GM18861 (cell line): Measurements from ENCODE around the gene COX7A2L.
"Not testable (repeated sequence)": the region's sequence is repeated elsewhere in the genome, so short reads cannot be mapped to it uniquely, and the experiment has no call there.

Source experiments
- ATAC-seq: cut with Tn5 transposase; IDR thresholded peaks from one replicate; pipeline ENCODE4 v1.9.1; 2021; ENCODE audit not compliant: unreplicated experiment

COX7A2L gene

DNA sequence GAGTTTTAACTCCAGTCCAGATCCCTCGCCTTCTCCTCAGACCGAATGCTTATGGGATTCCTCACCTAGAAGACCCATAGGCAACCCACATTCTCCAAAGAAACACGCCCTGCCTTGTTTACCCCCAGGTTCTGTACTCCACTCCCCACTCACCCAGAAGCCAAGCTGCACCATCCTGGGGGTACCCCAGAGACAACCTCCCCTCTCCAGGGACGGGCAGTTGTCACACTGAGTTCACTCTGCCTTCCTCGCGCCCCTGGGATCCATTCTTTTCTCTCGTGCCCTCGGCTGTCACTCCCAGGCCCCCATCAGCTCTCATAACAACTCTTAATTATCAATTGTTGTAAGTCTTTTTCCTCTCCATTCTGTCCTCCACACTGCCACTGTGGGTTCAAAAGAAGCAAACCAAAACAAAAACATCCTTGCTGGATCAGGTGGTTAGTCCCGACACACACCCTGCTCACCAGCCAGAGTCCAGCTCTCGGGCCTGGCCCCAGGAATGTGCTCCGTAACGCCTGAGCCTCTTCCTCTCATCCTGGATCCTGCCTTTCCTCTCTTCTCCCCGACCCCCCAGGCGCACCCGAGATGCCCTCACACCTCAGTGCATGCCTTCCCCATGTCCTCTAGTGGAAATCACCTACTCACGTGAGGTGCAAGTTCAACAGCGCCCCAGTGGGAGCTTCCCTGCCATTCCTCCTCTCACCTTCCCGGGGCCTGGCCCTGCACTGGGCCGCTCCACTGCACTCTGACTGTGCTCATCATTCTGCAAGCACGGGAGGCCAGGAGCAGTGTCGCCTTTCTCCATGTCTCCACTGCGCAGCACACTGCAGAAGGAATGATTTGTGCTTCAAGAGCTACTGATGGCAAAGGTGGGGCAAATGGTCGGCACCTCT, 20.7 kb downstream of the COX7A2L start:
- ATAC-seq: no peak

DNA sequence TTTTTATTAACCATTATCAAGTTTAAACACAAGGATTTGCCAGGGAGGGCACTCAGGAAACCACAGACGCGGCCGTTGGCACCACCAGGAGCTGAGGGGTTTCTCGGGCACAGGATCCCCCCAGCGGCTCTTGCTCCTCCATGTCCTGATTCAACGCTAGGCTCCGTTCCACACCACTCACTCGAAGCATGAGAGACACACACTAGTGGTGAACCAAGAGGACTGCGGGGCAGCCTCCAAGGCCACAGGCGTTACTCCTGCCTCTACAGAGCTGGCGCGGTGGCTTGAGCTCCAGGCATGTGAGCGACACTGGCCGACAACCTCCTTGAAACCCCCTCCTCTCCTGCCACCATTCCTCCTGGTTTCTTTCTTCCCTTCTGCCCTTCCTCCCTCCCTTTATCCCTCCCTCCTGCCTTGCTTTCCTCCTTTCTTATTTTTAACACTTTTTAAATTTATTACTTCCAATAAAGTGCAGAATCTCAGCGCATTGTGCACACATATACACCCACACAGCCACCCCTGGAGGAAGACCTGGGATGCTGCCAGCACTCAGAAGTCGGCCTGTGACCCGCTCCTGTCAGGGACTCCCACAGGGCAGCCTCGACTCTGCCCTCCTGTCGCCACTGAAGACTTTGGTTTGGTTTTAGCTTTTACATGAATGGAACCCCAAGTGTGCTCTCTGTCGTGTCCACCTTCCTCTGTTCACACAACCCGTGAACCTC, 21.7 kb downstream of the COX7A2L start:
- ATAC-seq: no peak

DNA sequence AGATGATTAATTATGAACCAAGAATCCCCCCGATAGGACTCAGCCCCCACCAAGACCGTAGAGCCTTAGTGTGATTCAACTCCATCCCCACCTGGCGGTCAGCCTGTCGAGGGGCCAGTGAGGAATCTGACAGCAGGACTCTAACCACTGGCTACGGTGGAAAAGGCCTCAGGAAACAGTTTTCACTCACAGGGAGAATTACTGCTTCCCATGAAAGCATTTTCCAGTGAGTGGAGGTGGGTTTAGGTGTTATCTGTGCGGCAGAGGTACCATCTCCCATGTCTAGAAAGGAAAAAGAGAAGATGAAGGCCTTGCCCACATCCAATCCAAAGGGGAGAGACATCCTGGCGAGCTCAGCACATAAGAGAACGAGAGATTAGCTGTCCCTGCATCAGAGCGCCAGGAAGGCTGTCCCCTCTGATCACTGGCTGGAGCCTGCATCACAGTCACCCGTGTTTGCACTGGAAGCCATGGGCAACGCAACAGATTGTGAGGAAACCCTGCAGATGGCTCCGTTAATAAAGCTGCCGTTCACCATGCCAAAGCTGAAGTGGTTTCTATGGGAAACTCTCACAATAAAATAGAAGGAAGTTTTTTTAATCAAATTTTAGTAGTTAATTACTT, 22.3 kb downstream of the COX7A2L start:
- no peak for ATAC-seq

DNA sequence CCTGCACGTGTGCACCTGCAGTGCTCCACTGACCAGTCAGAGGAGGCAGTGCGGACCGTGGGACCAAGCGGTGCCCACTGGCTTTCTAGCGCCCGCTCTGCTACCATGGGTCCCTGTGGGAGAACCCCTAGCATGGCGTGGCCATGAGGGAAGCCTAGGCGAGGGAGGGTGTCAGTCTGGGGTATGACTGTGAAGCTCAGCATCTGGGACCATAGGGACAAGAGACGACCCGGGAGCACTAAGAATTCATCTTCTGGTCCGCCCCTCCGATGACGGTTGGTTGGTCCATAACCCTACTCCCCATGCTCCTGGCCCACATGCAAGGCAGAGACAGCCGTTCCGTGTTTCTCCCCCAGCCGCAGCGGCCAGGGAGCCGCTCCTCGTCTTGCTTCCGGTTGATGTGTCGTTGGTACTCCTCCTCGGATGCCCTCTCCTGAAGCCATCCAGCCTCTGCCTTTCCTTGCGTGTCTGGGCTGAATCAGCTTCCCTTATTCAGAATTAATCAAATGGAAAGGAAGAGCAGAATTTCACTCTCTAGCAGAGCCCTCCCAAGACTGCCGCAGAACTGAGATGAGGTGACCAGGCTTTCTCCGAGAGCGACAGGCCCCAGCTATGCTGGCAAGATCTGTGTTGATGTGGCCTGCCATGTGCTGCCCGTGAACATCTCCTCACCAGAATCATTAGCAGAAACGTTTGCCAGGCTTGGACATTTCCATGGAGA, 23.0 kb downstream of the COX7A2L start:
- no peak for ATAC-seq

DNA sequence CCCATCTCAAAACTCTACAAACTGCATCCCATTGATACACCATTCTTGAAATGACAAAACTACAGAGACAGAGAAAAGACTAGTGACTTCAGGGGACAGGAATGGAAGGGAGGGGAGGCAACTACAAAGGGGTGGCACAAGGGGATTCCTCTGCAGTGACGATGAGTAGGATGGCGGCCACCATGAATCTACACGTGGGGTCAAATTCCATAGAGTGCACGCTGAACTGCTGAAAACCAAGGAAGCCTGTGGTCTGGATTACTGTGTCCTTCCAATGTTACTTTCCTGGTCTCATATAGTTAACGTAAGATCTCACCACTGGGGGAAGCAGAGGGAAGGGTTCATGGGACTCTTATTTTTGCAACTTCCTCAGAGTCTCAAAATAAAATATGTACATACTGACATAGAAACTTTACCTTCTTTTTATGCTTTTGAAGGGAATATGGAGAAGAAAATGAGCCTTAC, 23.6 kb downstream of the COX7A2L start:
- ATAC-seq: no peak

DNA sequence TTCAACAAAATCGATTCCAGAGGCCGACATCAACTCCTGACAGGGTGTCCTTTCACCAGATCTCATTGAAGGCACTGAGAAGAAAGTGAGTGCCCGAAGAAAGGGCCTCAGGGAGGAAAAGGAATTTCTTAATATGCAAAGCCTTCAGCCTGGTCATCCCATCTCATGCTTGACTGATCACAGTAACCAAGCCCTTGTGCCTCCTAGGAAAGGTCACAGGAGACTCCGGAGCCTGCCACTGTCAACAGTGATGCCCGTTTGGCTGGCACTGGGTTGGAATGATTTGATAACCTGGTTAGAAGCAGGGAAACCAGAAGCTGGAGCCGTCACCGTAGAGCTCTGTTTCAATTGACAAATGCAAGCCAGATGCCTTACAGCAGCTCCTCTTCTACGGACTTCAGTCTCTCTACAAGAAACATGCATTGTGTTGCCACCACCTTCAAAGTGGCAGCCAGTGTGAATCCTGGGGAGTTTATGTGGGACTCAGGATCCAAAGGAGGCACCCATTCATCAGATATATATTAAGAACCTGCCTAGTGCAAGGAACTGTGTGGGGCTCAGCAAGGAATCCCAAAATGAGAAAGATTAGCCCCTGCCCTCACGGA, 24.6 kb downstream of the COX7A2L start:
- ATAC-seq: no peak

DNA sequence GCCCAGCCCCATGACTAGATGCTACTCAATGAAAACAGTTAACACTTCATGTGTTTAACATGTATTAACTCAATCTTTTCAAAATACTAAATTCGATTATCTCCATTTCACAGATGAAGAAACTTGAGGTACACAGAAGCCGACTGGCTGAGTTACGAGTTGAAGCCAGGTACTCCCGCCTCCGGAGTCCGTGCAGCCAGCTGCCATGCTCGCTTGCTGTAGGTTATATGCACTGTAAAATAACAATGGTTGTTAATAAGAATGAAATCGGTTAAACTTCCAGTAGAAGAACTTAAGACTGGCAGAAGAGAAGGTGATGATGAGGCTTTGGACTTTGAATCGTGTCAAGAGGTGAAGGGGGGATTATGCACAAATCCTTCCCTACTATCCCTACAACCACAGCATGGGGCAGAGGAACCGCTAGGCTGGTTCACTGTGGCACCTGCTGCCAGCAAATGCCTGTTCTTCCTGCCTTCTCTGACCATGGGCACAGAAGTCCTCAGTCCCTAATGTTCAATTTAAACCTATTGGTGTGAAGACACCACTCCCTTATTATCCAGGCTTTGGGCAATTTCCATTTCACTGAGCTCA, 25.4 kb downstream of the COX7A2L start:
- no peak for ATAC-seq

DNA sequence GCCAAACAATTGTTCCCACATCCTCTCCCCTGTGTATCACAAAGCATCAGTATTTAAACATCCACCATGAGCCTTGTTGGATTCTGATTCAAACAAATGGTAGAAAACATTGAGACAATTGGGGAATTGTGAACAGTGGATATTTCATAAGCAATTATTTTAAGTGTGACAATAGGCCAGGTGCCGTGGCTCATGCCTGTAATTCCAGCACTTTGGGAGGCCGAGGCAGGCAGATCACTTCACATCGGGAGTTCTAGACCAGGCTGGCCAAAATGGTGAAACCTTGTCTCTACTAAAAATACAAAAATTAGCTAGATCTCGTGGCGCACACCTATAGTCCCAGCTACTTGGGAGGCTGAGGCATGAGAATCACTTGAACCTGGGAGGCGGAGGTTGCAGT, 26.2 kb downstream of the COX7A2L start:
- not testable (repeated sequence) for ATAC-seq

DNA sequence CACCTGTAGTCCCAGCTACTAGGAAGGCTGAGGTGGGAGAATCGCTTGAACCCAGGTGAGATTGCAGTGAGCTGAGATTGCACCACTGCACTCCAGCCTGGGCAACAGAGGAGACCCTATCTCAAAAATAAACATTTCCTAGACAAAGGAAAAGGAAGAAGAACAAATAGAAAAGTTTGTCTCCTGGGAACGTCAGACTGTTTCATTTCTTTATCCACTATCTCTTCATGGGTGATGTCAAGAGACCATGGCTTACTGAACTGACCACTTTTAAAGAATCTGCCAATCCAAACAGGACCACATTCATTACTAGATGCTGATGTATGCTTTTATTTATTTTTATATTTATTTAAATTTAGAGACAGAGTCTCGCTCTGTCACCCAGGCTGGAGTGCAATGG, 26.8 kb downstream of the COX7A2L start:
- no peak for ATAC-seq

DNA sequence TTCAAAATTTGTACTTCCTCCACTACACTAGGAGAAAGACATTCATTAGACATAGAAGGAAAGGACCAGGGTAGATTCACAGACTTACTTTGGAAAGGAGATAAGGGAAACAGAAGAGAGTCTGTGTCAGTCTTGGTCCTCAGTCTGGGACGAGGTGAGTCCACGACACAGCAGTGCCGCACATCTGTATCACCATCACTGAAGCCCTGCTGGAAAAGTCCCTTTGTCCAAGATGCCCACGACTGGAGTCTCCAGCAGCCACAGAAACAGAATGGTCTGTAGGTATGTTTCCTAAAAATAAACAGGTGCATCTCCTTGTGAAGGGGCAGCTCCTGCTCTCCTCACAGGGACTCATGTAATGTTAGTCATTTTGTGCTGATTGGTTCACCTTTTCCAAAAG, 27.4 kb downstream of the COX7A2L start:
- ATAC-seq: no peak

DNA sequence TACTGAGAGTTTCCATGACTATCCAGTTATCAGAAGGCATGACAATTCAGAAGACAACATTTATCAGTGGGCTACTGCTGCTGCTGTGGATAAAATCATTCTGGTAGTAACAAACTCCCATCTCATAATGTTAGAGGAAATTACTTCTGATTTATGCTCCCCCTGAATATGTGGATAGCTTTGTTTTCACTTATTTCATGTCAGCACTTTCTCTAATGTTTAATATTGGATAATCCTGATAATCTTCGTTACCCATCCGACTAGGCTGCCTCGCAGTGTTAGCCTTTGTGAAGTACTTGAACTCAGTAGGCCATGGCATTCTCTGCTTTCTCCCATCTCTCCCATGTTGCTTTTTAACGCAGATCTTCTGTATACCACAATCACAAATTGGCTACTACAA, 28.4 kb downstream of the COX7A2L start:
- no peak for ATAC-seq

DNA sequence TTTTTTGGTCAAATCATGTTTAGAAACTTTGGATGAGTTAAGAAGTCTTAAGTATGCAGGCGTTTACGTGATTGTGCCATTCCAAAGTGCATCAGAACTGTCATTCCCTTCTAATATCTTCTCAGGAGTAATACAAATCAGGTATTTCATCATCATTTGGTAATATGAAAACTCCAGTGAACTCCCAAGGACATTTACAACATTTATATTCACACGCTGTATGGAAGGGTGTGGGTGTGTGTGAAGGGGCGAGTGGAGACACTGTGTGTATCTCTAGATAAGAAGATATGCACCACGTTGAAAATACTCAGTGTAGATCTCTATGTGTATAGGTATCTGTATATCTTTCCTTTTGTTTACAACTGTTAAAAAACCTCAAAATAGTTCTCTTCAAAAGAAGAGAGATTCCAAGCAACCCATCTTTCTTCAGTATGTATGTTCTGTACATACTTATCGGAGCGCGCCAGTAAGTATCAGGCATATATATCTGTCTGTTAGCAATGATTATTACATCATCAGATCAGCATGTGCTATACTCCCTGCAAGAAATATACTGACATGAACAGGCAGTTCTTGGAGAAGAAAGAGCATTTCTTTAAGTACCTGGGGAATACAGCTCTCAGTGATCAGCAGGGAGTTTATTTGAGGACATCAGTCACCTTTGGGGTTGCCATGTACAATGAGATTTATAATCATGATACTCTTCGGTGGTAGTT, 29.3 kb downstream of the COX7A2L start:
- no peak for ATAC-seq

DNA sequence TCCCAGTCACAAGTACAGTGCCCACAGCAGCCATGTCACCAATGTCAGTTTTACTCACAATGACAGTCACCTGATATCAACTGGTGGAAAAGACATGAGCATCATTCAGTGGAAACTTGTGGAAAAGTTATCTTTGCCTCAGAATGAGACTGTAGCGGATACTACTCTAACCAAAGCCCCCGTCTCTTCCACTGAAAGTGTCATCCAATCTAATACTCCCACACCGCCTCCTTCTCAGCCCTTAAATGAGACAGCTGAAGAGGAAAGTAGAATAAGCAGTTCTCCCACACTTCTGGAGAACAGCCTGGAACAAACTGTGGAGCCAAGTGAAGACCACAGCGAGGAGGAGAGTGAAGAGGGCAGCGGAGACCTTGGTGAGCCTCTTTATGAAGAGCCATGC, 31.3 kb downstream of the COX7A2L start:
- ATAC-seq: no peak

DNA sequence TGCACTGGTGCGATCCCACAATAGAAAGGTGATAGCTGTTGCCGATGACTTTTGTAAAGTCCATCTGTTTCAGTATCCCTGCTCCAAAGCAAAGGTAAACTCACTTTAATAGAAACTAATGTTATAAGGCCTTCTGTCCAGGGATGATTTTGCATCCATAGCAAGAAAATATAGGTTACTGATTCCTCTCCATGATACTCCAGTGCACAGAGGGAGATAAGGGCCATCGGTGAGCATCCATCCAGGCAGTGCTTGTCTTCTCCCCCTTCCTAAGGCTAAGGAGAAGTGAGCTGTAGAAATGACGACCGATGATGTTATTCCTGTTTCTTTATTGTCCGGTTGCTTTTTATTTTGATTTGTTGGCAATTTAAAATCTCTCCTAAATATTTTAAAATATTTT, 32.1 kb downstream of the COX7A2L start:
- no peak for ATAC-seq

DNA sequence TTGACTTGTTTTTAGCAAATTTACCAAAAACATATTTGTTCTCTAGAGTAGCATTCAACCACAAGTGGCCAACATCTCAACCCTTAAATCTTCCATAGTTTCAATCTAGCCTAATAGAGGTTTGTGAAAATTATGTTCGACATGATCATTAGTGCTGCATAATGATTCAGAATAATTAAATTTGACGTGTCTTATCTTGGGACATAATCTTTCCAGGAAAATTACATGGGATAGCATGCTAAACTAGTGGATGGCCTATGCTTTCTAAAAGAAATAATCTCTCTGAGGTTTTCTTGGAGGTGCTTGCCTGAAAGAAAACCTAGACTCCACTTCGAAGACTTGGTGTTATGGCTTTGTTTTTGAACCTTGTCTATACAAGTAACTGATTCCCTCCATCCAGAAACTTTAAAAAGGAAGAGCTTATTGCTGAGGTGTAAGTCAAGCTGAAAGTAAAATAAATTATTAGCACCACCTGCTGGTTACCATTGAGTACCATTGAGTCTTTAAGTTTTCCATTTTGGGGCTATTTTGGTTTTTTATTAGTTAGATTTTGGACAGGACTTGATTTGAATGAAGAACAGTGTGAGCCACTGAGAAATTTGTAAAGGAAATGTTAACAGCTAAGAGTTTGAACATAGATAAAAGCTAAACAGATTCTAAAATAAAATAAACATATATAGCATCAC, 32.7 kb downstream of the COX7A2L start:
- no peak for ATAC-seq

DNA sequence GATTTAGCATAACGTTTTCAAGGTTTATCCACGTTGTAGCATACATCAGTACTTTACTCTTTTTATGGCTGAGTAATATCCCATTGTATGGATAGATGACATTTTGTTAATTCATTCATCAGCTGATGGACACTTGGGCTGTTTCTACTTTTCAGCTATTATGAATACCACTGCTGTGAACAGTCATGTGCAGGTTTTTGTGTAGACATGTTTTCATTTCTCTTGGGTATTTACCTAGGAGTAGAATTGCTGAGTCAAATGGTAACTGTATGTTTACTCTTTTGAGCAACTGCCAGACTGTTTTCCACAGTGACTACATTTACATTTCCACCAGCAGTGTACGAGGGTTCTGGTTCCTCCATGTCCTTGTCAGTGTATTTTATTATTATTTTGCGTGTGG, 33.9 kb downstream of the COX7A2L start:
- ATAC-seq: peak; percentile 55

DNA sequence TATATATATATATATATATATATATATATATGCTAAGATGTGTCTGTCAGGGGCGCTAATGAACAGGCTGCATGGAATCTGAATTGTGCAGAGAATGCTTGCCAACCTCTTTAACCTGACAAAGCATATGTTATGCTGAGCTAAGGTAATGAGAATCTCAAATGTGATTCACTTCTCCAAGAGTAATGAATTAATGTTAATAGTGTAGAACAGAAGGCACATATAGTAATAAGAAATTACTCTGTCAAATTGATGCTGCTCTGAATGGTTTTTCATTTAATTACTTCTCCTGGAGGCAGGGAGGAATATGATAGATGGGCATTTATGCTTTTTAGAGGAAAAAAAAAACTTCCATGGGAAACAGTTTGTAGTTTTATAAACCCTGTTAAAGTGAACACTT, 35.4 kb downstream of the COX7A2L start:
- ATAC-seq: no peak

DNA sequence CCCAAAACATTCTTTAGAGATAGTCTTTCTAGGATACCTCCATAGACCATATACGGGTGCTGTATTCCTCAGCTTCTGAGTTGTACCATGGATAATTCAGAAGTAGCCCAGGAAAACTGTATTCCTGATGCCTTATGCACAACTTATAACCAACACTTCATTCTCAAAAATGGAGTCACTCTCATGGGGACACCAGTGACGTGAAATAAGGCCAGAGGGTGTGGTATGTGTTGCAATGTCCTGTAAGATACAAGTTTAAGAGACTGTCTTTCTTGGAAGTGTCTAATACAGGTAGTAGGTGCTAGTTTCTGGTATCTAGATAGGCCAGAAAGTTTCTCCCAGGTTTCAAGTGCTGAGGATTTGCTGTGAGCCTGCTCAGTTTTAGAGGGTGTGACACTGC, 36.1 kb downstream of the COX7A2L start:
- ATAC-seq: no peak

DNA sequence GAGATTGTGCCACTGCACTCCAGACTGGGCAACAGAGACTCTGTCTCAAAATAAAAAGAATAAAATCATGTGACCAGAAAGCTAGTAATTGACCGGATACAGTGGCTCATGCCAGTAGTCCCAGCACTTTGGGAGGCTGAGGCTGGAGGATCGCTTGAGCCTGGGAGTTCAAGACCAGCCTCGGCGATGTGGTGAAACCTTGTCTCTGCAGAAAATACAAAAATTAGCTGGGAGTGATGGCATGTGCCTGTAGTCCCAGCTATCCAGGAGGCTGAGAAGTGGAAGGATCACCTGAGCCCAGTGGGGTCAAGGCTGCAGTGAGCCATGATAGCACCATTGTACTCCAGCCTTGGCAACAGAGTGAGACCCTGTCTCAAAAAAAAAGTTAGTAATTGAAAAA, 36.8 kb downstream of the COX7A2L start:
- no peak for ATAC-seq
